Measurements from ENCODE around the gene ADPRM. TPM values are rescaled to one million over a fixed set of nuclear protein-coding genes. Genes with fewer than 3 reads are reported as not detected.

ADPRM gene
- total and polyA plus RNA-seq, 2 donors from 2014 or later = 9.2 to 9.6 TPM

- FAIRE-seq (no peak), DNase-seq (no peak)
- Histone ChIP-seq H3K4me1 (ENCODE audit: control insufficient read depth in 2 of 3, insufficient read depth in 2 of 3, low read depth in 1 of 3, low read length in 3 of 3) (no peaks in the 10 kb centered on the region), H3K9ac (ENCODE audit: low read length in 3 of 3) (no peak overlapping the region), H3K27me3 (ENCODE audit: control insufficient read depth, insufficient read depth, low read length) (no peaks in the 10 kb centered on the region), H3K36me3 (ENCODE audit: control insufficient read depth in 2 of 3, insufficient read depth in 3 of 3, low read length in 3 of 3) (peaks cover 0 to 3% (median 0%) of the 10 kb centered on the region in 3 donors), H3K9me3 (ENCODE audit: control insufficient read depth in 2 of 3, insufficient read depth in 1 of 3, low read length in 3 of 3) (no peaks in the 10 kb centered on the region), H3K27ac (ENCODE audit: low read depth in 2 of 2, low read length in 2 of 2) (no peak overlapping the region), H3K4me3 (ENCODE audit: low read length in 3 of 3) (no peak overlapping the region)
- TF ChIP-seq CTCF (IDR thresholded peaks at IDR 0.05; ENCODE audit: borderline replicate concordance, extremely low read depth, insufficient read depth) = no peak
- intact Hi-C loops (cut with DNase I) = no loop called here
Observed at GRCh38 chr17:10663231-10663630, 34.2 kb upstream of the ADPRM start.

GRCh38 chr17:10664571-10664970, 32.8 kb upstream of the ADPRM start:
- Histone ChIP-seq H3K4me3 (ENCODE audit: low read length in 3 of 3) (no peak overlapping the region), H3K27me3 (ENCODE audit: control insufficient read depth, insufficient read depth, low read length) (no peaks in the 10 kb centered on the region), H3K9ac (ENCODE audit: low read length in 3 of 3) (no peak overlapping the region), H3K36me3 (ENCODE audit: control insufficient read depth in 2 of 3, insufficient read depth in 3 of 3, low read length in 3 of 3) (peaks cover 0 to 3% (median 0%) of the 10 kb centered on the region in 3 donors), H3K4me1 (ENCODE audit: control insufficient read depth in 2 of 3, insufficient read depth in 2 of 3, low read depth in 1 of 3, low read length in 3 of 3) (no peaks in the 10 kb centered on the region), H3K9me3 (ENCODE audit: control insufficient read depth in 2 of 3, insufficient read depth in 1 of 3, low read length in 3 of 3) (no peaks in the 10 kb centered on the region), H3K27ac (ENCODE audit: low read depth in 2 of 2, low read length in 2 of 2) (no peak overlapping the region)
- TF ChIP-seq CTCF (IDR thresholded peaks at IDR 0.05; ENCODE audit: borderline replicate concordance, extremely low read depth, insufficient read depth) = no peak
- FAIRE-seq (no peak), DNase-seq (no peak)
- intact Hi-C loops (cut with DNase I) = no loop called here

- no peak for DNase-seq
- H3K9ac ChIP-seq (ENCODE audit: low read length in 3 of 3) = no peak overlapping the region
- no peaks in the 10 kb centered on the region for H3K4me1 ChIP-seq (ENCODE audit: control insufficient read depth in 2 of 3, insufficient read depth in 2 of 3, low read depth in 1 of 3, low read length in 3 of 3)
- no peaks in the 10 kb centered on the region for H3K9me3 ChIP-seq (ENCODE audit: control insufficient read depth in 2 of 3, insufficient read depth in 1 of 3, low read length in 3 of 3)
- no peak for FAIRE-seq
- intact Hi-C loops (cut with DNase I) = no loop called here
- no peak for TF ChIP-seq CTCF (IDR thresholded peaks at IDR 0.05; ENCODE audit: borderline replicate concordance, extremely low read depth, insufficient read depth)
- no peaks in the 10 kb centered on the region for H3K36me3 ChIP-seq (ENCODE audit: control insufficient read depth in 2 of 3, insufficient read depth in 3 of 3, low read length in 3 of 3)
- no peaks in the 10 kb centered on the region for H3K27me3 ChIP-seq (ENCODE audit: control insufficient read depth, insufficient read depth, low read length)
- no peak overlapping the region for H3K4me3 ChIP-seq (ENCODE audit: low read length in 3 of 3)
- H3K27ac ChIP-seq (ENCODE audit: low read depth in 2 of 2, low read length in 2 of 2) = no peak overlapping the region
Observed at GRCh38 chr17:10666906-10667305, 30.5 kb upstream of the ADPRM start.

GRCh38 chr17:10668775-10669174, 28.6 kb upstream of the ADPRM start:
- DNase-seq (no peak), FAIRE-seq (no peak)
- H3K36me3 ChIP-seq (ENCODE audit: control insufficient read depth in 2 of 3, insufficient read depth in 3 of 3, low read length in 3 of 3) = no peaks in the 10 kb centered on the region
- no peaks in the 10 kb centered on the region for H3K9me3 ChIP-seq (ENCODE audit: control insufficient read depth in 2 of 3, insufficient read depth in 1 of 3, low read length in 3 of 3)
- intact Hi-C loops (cut with DNase I) = no loop called here
- no peak overlapping the region for H3K9ac ChIP-seq (ENCODE audit: low read length in 3 of 3)
- H3K4me1 ChIP-seq (ENCODE audit: control insufficient read depth in 2 of 3, insufficient read depth in 2 of 3, low read depth in 1 of 3, low read length in 3 of 3) = no peaks in the 10 kb centered on the region
- H3K4me3 ChIP-seq (ENCODE audit: low read length in 3 of 3) = no peak overlapping the region
- no peak overlapping the region for H3K27ac ChIP-seq (ENCODE audit: low read depth in 2 of 2, low read length in 2 of 2)
- TF ChIP-seq CTCF (IDR thresholded peaks at IDR 0.05; ENCODE audit: borderline replicate concordance, extremely low read depth, insufficient read depth) = no peak
- H3K27me3 ChIP-seq (ENCODE audit: control insufficient read depth, insufficient read depth, low read length) = no peaks in the 10 kb centered on the region
